ENCODE data around the gene KPNA1. TPM values are rescaled to one million over a fixed set of nuclear protein-coding genes. Genes with fewer than 3 reads are reported as not detected.

Gene KPNA1
- total and polyA plus RNA-seq, 4 donors, result 20.7 to 42.0 (median 23.5) TPM

- DNase-seq (ENCODE audit: low spot score), result no peak
- no peak overlapping the region for H3K9ac ChIP-seq (ENCODE audit: low read depth in 1 of 2, low read length in 2 of 2)
- no peak overlapping the region for H3K27ac ChIP-seq (ENCODE audit: low read depth in 1 of 2, low read length in 2 of 2)
- no peaks in the 10 kb centered on the region for H3K9me3 ChIP-seq (ENCODE audit: control insufficient read depth in 4 of 4, low read length in 3 of 4)
- H3K4me1 ChIP-seq (ENCODE audit: control insufficient read depth in 4 of 4, insufficient read depth in 4 of 4, low read length in 3 of 4), result peaks cover 2 to 9% (median 5%) of the 10 kb centered on the region in 4 donors
- H3K36me3 ChIP-seq (ENCODE audit: control insufficient read depth in 4 of 4, insufficient read depth in 3 of 4, low read depth in 1 of 4, low read length in 3 of 4), result peaks cover 0 to 8% (median 2%) of the 10 kb centered on the region in 4 donors
- no peaks in the 10 kb centered on the region for H3K27me3 ChIP-seq (ENCODE audit: control insufficient read depth in 4 of 4, insufficient read depth in 4 of 4, low read length in 3 of 4)
- no peak overlapping the region for H3K4me3 ChIP-seq (ENCODE audit: low read depth in 1 of 3, low read length in 3 of 3)
- TF ChIP-seq, protein P1, sequence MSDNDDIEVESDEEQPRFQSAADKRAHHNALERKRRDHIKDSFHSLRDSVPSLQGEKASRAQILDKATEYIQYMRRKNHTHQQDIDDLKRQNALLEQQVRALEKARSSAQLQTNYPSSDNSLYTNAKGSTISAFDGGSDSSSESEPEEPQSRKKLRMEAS (IDR thresholded peaks at IDR 0.05), result no peak
- TF ChIP-seq EGR1 (IDR thresholded peaks at IDR 0.05; ENCODE audit: low read depth in 2 of 2) (no peak), YY1 (IDR thresholded peaks at IDR 0.05) (no peak), RAD21 (IDR thresholded peaks at IDR 0.05) (no peak), RXRA (IDR thresholded peaks at IDR 0.05) (no peak), FOXA1 (IDR thresholded peaks at IDR 0.05) (no peak), SP1 (IDR thresholded peaks at IDR 0.05) (no peak), HNF4A (conservative IDR thresholded peaks at IDR 0.05) (no peak), HNF4G (IDR thresholded peaks at IDR 0.05) (no peak)
- 66% methylated on average over 1 of the region's 1 CpG for WGBS
Observed at GRCh38 chr3:122469659-122470058, 45.1 kb downstream of the KPNA1 start.

- Histone ChIP-seq H3K9ac (ENCODE audit: low read depth in 1 of 2, low read length in 2 of 2) (no peak overlapping the region), H3K27me3 (ENCODE audit: control insufficient read depth in 4 of 4, insufficient read depth in 4 of 4, low read length in 3 of 4) (no peaks in the 10 kb centered on the region), H3K27ac (ENCODE audit: low read depth in 1 of 2, low read length in 2 of 2) (no peak overlapping the region), H3K36me3 (ENCODE audit: control insufficient read depth in 4 of 4, insufficient read depth in 3 of 4, low read depth in 1 of 4, low read length in 3 of 4) (peaks cover 0 to 11% (median 2%) of the 10 kb centered on the region in 4 donors), H3K9me3 (ENCODE audit: control insufficient read depth in 4 of 4, low read length in 3 of 4) (no peaks in the 10 kb centered on the region), H3K4me1 (ENCODE audit: control insufficient read depth in 4 of 4, insufficient read depth in 4 of 4, low read length in 3 of 4) (peaks cover 2 to 5% (median 3%) of the 10 kb centered on the region in 4 donors), H3K4me3 (ENCODE audit: low read depth in 1 of 3, low read length in 3 of 3) (no peak overlapping the region)
- WGBS, result 73% methylated on average over 3 of the region's 3 CpGs
- no peak for DNase-seq (ENCODE audit: low spot score)
- no peak for TF ChIP-seq HNF4A (conservative IDR thresholded peaks at IDR 0.05)
- TF ChIP-seq, protein P1 (IDR thresholded peaks at IDR 0.05), result no peak
- no peak for TF ChIP-seq JUND (IDR thresholded peaks at IDR 0.05)
- no peak for TF ChIP-seq SP1 (IDR thresholded peaks at IDR 0.05)
- no peak for TF ChIP-seq FOXA2 (IDR thresholded peaks at IDR 0.05)
- TF ChIP-seq RAD21 (IDR thresholded peaks at IDR 0.05), result no peak
- TF ChIP-seq REST (IDR thresholded peaks at IDR 0.05), result no peak
- TF ChIP-seq YY1 (IDR thresholded peaks at IDR 0.05), result no peak
- TF ChIP-seq EGR1 (IDR thresholded peaks at IDR 0.05; ENCODE audit: low read depth in 2 of 2), result no peak
- TF ChIP-seq TAF1 (conservative IDR thresholded peaks at IDR 0.05), result no peak
- TF ChIP-seq ZBTB33 (IDR thresholded peaks at IDR 0.05), result no peak
- no peak for TF ChIP-seq FOXA1 (IDR thresholded peaks at IDR 0.05)
- TF ChIP-seq ATF3 (IDR thresholded peaks at IDR 0.05), result no peak
Observed at GRCh38 chr3:122468896-122469533, 45.7 kb downstream of the KPNA1 start.
